ENCODE data around the gene LGI1.

GRCh38 chr10:93796167-93796566 lies 38.4 kb downstream of the LGI1 start:
- TF ChIP-seq CTCF (IDR thresholded peaks at IDR 0.05; ENCODE audit: insufficient read depth, low read length, poor library complexity, severe bottlenecking) (no peak), EZH2phosphoT487 (conservative IDR thresholded peaks at IDR 0.05; ENCODE audit: low read length) (no peak)

All from SU-DHL-6 (cell line).